Measurements from ENCODE around the gene AK2.

The AK2 gene

GRCh38 chr1:32990887-32991286 is 45.8 kb downstream of the AK2 start:
- Histone ChIP-seq H3K9me3 (ENCODE audit: control insufficient read depth, insufficient read depth, low read length) (no peaks in the 10 kb centered on the region), H3K9ac (ENCODE audit: low read depth, low read length) (no peak overlapping the region), H3K36me3 (ENCODE audit: control insufficient read depth, insufficient read depth, low read length) (no peaks in the 10 kb centered on the region), H3K4me3 (ENCODE audit: low read depth, low read length) (no peak overlapping the region), H3K27me3 (ENCODE audit: control insufficient read depth, insufficient read depth, low read length) (no peaks in the 10 kb centered on the region), H3K4me1 (ENCODE audit: control insufficient read depth, insufficient read depth, low read length) (peaks cover 10% of the 10 kb centered on the region)

GRCh38 chr1:32989160-32990050 is 47.3 kb downstream of the AK2 start:
- no peak overlapping the region for H3K4me3 ChIP-seq (ENCODE audit: low read depth, low read length)
- H3K9ac ChIP-seq (ENCODE audit: low read depth, low read length), result no peak overlapping the region
- H3K9me3 ChIP-seq (ENCODE audit: control insufficient read depth, insufficient read depth, low read length), result no peaks in the 10 kb centered on the region
- H3K4me1 ChIP-seq (ENCODE audit: control insufficient read depth, insufficient read depth, low read length), result peaks cover 12% of the 10 kb centered on the region
- H3K27me3 ChIP-seq (ENCODE audit: control insufficient read depth, insufficient read depth, low read length), result no peaks in the 10 kb centered on the region
- H3K36me3 ChIP-seq (ENCODE audit: control insufficient read depth, insufficient read depth, low read length), result no peaks in the 10 kb centered on the region

- Histone ChIP-seq H3K4me3 (ENCODE audit: low read depth, low read length) (no peak overlapping the region), H3K9me3 (ENCODE audit: control insufficient read depth, insufficient read depth, low read length) (no peaks in the 10 kb centered on the region), H3K9ac (ENCODE audit: low read depth, low read length) (no peak overlapping the region), H3K36me3 (ENCODE audit: control insufficient read depth, insufficient read depth, low read length) (no peaks in the 10 kb centered on the region), H3K27me3 (ENCODE audit: control insufficient read depth, insufficient read depth, low read length) (no peaks in the 10 kb centered on the region), H3K4me1 (ENCODE audit: control insufficient read depth, insufficient read depth, low read length) (peaks cover 15% of the 10 kb centered on the region)
Measured at GRCh38 chr1:32988665-32989064, 48.0 kb downstream of the AK2 start.

- H3K27me3 ChIP-seq (ENCODE audit: control insufficient read depth, insufficient read depth, low read length), result no peaks in the 10 kb centered on the region
- H3K9ac ChIP-seq (ENCODE audit: low read depth, low read length), result no peak overlapping the region
- H3K9me3 ChIP-seq (ENCODE audit: control insufficient read depth, insufficient read depth, low read length), result no peaks in the 10 kb centered on the region
- peaks cover 9% of the 10 kb centered on the region for H3K4me1 ChIP-seq (ENCODE audit: control insufficient read depth, insufficient read depth, low read length)
- H3K36me3 ChIP-seq (ENCODE audit: control insufficient read depth, insufficient read depth, low read length), result no peaks in the 10 kb centered on the region
- H3K4me3 ChIP-seq (ENCODE audit: low read depth, low read length), result no peak overlapping the region
Measured at GRCh38 chr1:32985226-32985625, 51.5 kb downstream of the AK2 start.

GRCh38 chr1:32984455-32985171 is 52.1 kb downstream of the AK2 start:
- Histone ChIP-seq H3K4me3 (ENCODE audit: low read depth, low read length) (no peak overlapping the region), H3K9me3 (ENCODE audit: control insufficient read depth, insufficient read depth, low read length) (no peaks in the 10 kb centered on the region), H3K4me1 (ENCODE audit: control insufficient read depth, insufficient read depth, low read length) (peaks cover 9% of the 10 kb centered on the region), H3K27me3 (ENCODE audit: control insufficient read depth, insufficient read depth, low read length) (no peaks in the 10 kb centered on the region), H3K9ac (ENCODE audit: low read depth, low read length) (no peak overlapping the region), H3K36me3 (ENCODE audit: control insufficient read depth, insufficient read depth, low read length) (no peaks in the 10 kb centered on the region)

GRCh38 chr1:32984090-32984454 is 52.6 kb downstream of the AK2 start:
- Histone ChIP-seq H3K4me1 (ENCODE audit: control insufficient read depth, insufficient read depth, low read length) (peaks cover 9% of the 10 kb centered on the region), H3K9me3 (ENCODE audit: control insufficient read depth, insufficient read depth, low read length) (no peaks in the 10 kb centered on the region), H3K9ac (ENCODE audit: low read depth, low read length) (no peak overlapping the region), H3K4me3 (ENCODE audit: low read depth, low read length) (no peak overlapping the region), H3K27me3 (ENCODE audit: control insufficient read depth, insufficient read depth, low read length) (no peaks in the 10 kb centered on the region), H3K36me3 (ENCODE audit: control insufficient read depth, insufficient read depth, low read length) (no peaks in the 10 kb centered on the region)

- H3K9ac ChIP-seq (ENCODE audit: low read depth, low read length), result no peak overlapping the region
Measured at GRCh38 chr1:32983020-32983419, 53.7 kb downstream of the AK2 start.

GRCh38 chr1:32981003-32981901 is 55.4 kb downstream of the AK2 start:
- peaks cover 2% of the 10 kb centered on the region for H3K27me3 ChIP-seq (ENCODE audit: control insufficient read depth, insufficient read depth, low read length)
- peaks cover 9% of the 10 kb centered on the region for H3K4me1 ChIP-seq (ENCODE audit: control insufficient read depth, insufficient read depth, low read length)
- H3K9me3 ChIP-seq (ENCODE audit: control insufficient read depth, insufficient read depth, low read length), result no peaks in the 10 kb centered on the region
- no peak overlapping the region for H3K9ac ChIP-seq (ENCODE audit: low read depth, low read length)
- H3K4me3 ChIP-seq (ENCODE audit: low read depth, low read length), result no peak overlapping the region
- no peaks in the 10 kb centered on the region for H3K36me3 ChIP-seq (ENCODE audit: control insufficient read depth, insufficient read depth, low read length)

More at GRCh38 chr1:32983020-32983419, 53.7 kb downstream of the AK2 start:
- no peaks in the 10 kb centered on the region for H3K27me3 ChIP-seq (ENCODE audit: control insufficient read depth, insufficient read depth, low read length)
- no peak overlapping the region for H3K4me3 ChIP-seq (ENCODE audit: low read depth, low read length)
- H3K36me3 ChIP-seq (ENCODE audit: control insufficient read depth, insufficient read depth, low read length), result no peaks in the 10 kb centered on the region
- no peaks in the 10 kb centered on the region for H3K9me3 ChIP-seq (ENCODE audit: control insufficient read depth, insufficient read depth, low read length)
- H3K4me1 ChIP-seq (ENCODE audit: control insufficient read depth, insufficient read depth, low read length), result peaks cover 9% of the 10 kb centered on the region

- H3K27me3 ChIP-seq (ENCODE audit: control insufficient read depth, insufficient read depth, low read length), result peaks cover 2% of the 10 kb centered on the region
- H3K9ac ChIP-seq (ENCODE audit: low read depth, low read length), result no peak overlapping the region
- H3K36me3 ChIP-seq (ENCODE audit: control insufficient read depth, insufficient read depth, low read length), result no peaks in the 10 kb centered on the region
- no peak overlapping the region for H3K4me3 ChIP-seq (ENCODE audit: low read depth, low read length)
- H3K9me3 ChIP-seq (ENCODE audit: control insufficient read depth, insufficient read depth, low read length), result no peaks in the 10 kb centered on the region
- H3K4me1 ChIP-seq (ENCODE audit: control insufficient read depth, insufficient read depth, low read length), result peaks cover 9% of the 10 kb centered on the region
Measured at GRCh38 chr1:32980080-32980479, 56.6 kb downstream of the AK2 start.

- H3K9me3 ChIP-seq (ENCODE audit: control insufficient read depth, insufficient read depth, low read length), result no peaks in the 10 kb centered on the region
- H3K4me3 ChIP-seq (ENCODE audit: low read depth, low read length), result no peak overlapping the region
- H3K27me3 ChIP-seq (ENCODE audit: control insufficient read depth, insufficient read depth, low read length), result peaks cover 2% of the 10 kb centered on the region
- H3K9ac ChIP-seq (ENCODE audit: low read depth, low read length), result no peak overlapping the region
- no peaks in the 10 kb centered on the region for H3K36me3 ChIP-seq (ENCODE audit: control insufficient read depth, insufficient read depth, low read length)
- peaks cover 4% of the 10 kb centered on the region for H3K4me1 ChIP-seq (ENCODE audit: control insufficient read depth, insufficient read depth, low read length)
Measured at GRCh38 chr1:32978854-32979253, 57.8 kb downstream of the AK2 start.

GRCh38 chr1:32977546-32978087 is 59.1 kb downstream of the AK2 start:
- Histone ChIP-seq H3K4me1 (ENCODE audit: control insufficient read depth, insufficient read depth, low read length) (peaks cover 4% of the 10 kb centered on the region), H3K9me3 (ENCODE audit: control insufficient read depth, insufficient read depth, low read length) (no peaks in the 10 kb centered on the region), H3K36me3 (ENCODE audit: control insufficient read depth, insufficient read depth, low read length) (no peaks in the 10 kb centered on the region), H3K9ac (ENCODE audit: low read depth, low read length) (no peak overlapping the region), H3K4me3 (ENCODE audit: low read depth, low read length) (no peak overlapping the region), H3K27me3 (ENCODE audit: control insufficient read depth, insufficient read depth, low read length) (peaks cover 3% of the 10 kb centered on the region)

Measured in iPS-15b (cell line).